B cell (primary cell): Measurements from ENCODE around the gene FREM2. TPM values are rescaled to one million over a fixed set of nuclear protein-coding genes. Genes with fewer than 3 reads are reported as not detected.

Experiments
- ATAC-seq: fragments of 200-7000 bp; cut with Tn5 transposase; one replicate; pipeline ENCODE4 v1.10.0; 2021; ENCODE audit warnings: low read depth, mild to moderate bottlenecking, moderate number of reproducible peaks, moderate library complexity
- CTCF ChIA-PET: fragments of 350-600 bp; sonication (Branson Sonifier 250); formaldehyde crosslinking; loops from one replicate; lab custom pipeline; 2021; ENCODE audit warnings: antibody characterized with exemption, inconsistent platforms; lab: Charles Lee
- POLR2A ChIA-PET: fragments of 350-600 bp; sonication (Branson Sonifier 250); formaldehyde crosslinking; loops from one replicate; lab custom pipeline; 2021; ENCODE audit warnings: antibody characterized with exemption; lab: Charles Lee
- DNase-seq: peaks from one replicate; pipeline ENCODE4 v3.0.0; 2013
- H2AFZ ChIP-seq: 2 replicates; pipeline ENCODE4 v1.6.1; 2012; ENCODE audit warnings: mild to moderate bottlenecking, low read depth, low read length; ENCODE audit not compliant: insufficient read depth, poor library complexity, severe bottlenecking
- H3K27ac ChIP-seq, 2 donors: 1 replicate in 1 of 2; 2 replicates in 1 of 2; pipeline ENCODE4 v1.5.1; 2012 to 2013; ENCODE audit warnings: low read length in 2 of 2, mild to moderate bottlenecking in 2 of 2, moderate library complexity in 1 of 2
- H3K27me3 ChIP-seq, 4 experiments: fragments of 200-600 bp in 1 of 4; sonication (generic) in 1 of 4; replicated peaks in 1 of 4; 1 replicate in 2 of 4; 2 replicates in 2 of 4; pipeline versions ENCODE4 v1.6.1 to v1.7.0; 2013 to 2016; ENCODE audit warnings: low read length in 3 of 4, mild to moderate bottlenecking in 2 of 4, mixed read lengths in 1 of 4, moderate library complexity in 1 of 4; ENCODE audit not compliant: insufficient read depth in 4 of 4, control insufficient read depth in 3 of 4; ENCODE audit errors: control extremely low read depth in 1 of 4
- H3K36me3 ChIP-seq, 2 experiments: replicated peaks in 1 of 2; 1 replicate in 1 of 2; 2 replicates in 1 of 2; pipeline versions ENCODE4 v1.6.1 to v1.7.1; 2013; ENCODE audit warnings: low read length in 1 of 2; ENCODE audit not compliant: insufficient read depth in 2 of 2, control insufficient read depth in 1 of 2; ENCODE audit errors: control extremely low read depth in 1 of 2, extremely low read depth in 1 of 2
- H3K4me1 ChIP-seq, 2 donors: fragments of 200-600 bp in 1 of 2; sonication (generic) in 1 of 2; 1 replicate in 1 of 2; 2 replicates in 1 of 2; pipeline versions ENCODE4 v1.5.1 to v1.6.1; 2013 to 2017; ENCODE audit warnings: low read length in 2 of 2; ENCODE audit not compliant: control insufficient read depth in 2 of 2, insufficient read depth in 2 of 2
- H3K4me2 ChIP-seq: replicated peaks from 2 replicates; pipeline ENCODE3; 2012; ENCODE audit warnings: mild to moderate bottlenecking, low read depth, low read length; ENCODE audit not compliant: poor library complexity, severe bottlenecking
- H3K4me3 ChIP-seq, 5 experiments: fragments of 200-600 bp in 1 of 5; sonication (generic) in 1 of 5; 1 replicate in 3 of 5; 2 replicates in 2 of 5; pipeline versions ENCODE4 v1.5.1 to v1.7.0; 2011 to 2016; ENCODE audit warnings: low read length in 4 of 5, mild to moderate bottlenecking in 4 of 5, low read depth in 2 of 5, control low read depth in 1 of 5, moderate library complexity in 1 of 5; ENCODE audit not compliant: insufficient read depth in 1 of 5; ENCODE audit errors: control extremely low read depth in 1 of 5, extremely low read depth in 1 of 5
- H3K79me2 ChIP-seq: fragments of 200-600 bp; sonication (generic); one replicate; pipeline ENCODE4 v1.6.0; 2016; ENCODE audit warnings: low read length; ENCODE audit not compliant: control insufficient read depth, insufficient read depth
- H3K9ac ChIP-seq: fragments of 200-600 bp; sonication (generic); 2 replicates; pipeline ENCODE4 v1.6.1; 2017; ENCODE audit warnings: mild to moderate bottlenecking, low read length, moderate library complexity
- H3K9me3 ChIP-seq, 3 donors: one replicate each; pipeline versions ENCODE4 v1.6.1 to v1.7.1; 2013; ENCODE audit warnings: low read length in 2 of 3; ENCODE audit not compliant: control insufficient read depth in 2 of 3, insufficient read depth in 1 of 3; ENCODE audit errors: control extremely low read depth in 1 of 3
- H4K20me1 ChIP-seq: 2 replicates; pipeline ENCODE4 v1.6.0; 2012; ENCODE audit warnings: mild to moderate bottlenecking, low read length; ENCODE audit not compliant: insufficient read depth, control insufficient read depth, poor library complexity, severe bottlenecking
- H3K27ac Mint-ChIP-seq: one replicate; pipeline ENCODE4 v1.8.0; 2021; ENCODE audit warnings: mixed read lengths
- H3K27me3 Mint-ChIP-seq: one replicate; pipeline ENCODE4 v1.8.0; 2021; ENCODE audit warnings: mixed read lengths
- H3K4me1 Mint-ChIP-seq: one replicate; pipeline ENCODE4 v1.8.0; 2021; ENCODE audit warnings: mixed read lengths
- H3K4me3 Mint-ChIP-seq: one replicate; pipeline ENCODE4 v1.8.0; 2021; ENCODE audit warnings: mixed read lengths
- H3K9me3 Mint-ChIP-seq: one replicate; pipeline ENCODE4 v1.8.0; 2022; ENCODE audit warnings: mixed read lengths; ENCODE audit not compliant: insufficient read depth
- EZH2 ChIP-seq: IDR thresholded peaks from 2 replicates; pipeline ENCODE4 v1.6.1; 2012; ENCODE audit warnings: borderline replicate concordance, low read depth, mild to moderate bottlenecking, moderate library complexity, low read length; ENCODE audit not compliant: insufficient read depth, poor library complexity, severe bottlenecking
- WGBS: methylation state at CpG from one replicate; pipeline ENCODE4 v1.1.5; 2013; ENCODE audit warnings: missing lambda C conversion rate; ENCODE audit not compliant: insufficient coverage; 5-methylcytosine and 5-hydroxymethylcytosine counted together
- intact Hi-C: fragments of 100-400 bp; cut with micrococcal nuclease; formaldehyde crosslinking; loops from one replicate; pipeline ENCODE4 v1.10.0; 2022
- polyA plus RNA-seq: library from polyadenylated mRNA; depleted of rRNA; stranded (reverse); fragments of >200 nt; gene quantifications from 2 replicates; pipeline ENCODE4 v1.2.3, GENCODE V29; 2012
- total RNA-seq, 2 donors: library from RNA; stranded (reverse); fragments of 120-200 nt in 1 of 2; gene quantifications; 1 replicate in 1 of 2; 2 replicates in 1 of 2; pipeline versions ENCODE4 v1.2.3 to v1.2.4, GENCODE V29; 2013 to 2022
- TF ChIP-seq, protein P1 (sequence below): fragments of 200-600 bp; IDR thresholded peaks from one replicate; pipeline ENCODE4 v1.8.0; 2022; ENCODE audit warnings: antibody characterized with exemption, mild to moderate bottlenecking

Gene FREM2
- total and polyA plus RNA-seq, 2 donors (not counting 1 experiment from before 2014, with no cell fraction given): not detected

DNA sequence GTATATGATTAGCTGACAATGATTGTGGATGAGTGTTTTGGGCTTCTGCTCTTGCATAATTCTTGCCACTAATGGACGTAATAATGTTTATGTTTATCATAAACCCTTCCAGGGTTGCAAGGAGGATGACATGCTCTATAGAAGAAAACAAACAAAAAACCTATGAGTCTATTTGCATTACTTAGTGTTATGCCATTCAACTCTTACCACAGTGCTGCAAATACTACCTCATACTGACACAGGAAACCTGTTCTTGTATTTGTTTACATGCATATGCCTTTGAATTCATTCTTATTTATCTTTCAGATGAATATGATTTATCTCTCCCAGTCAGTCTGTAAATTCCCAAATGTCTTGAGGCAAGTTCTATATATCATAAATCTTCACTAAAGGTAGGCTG is 39.6 kb upstream of the FREM2 start:
- CTCF ChIA-PET: no interaction called here
- POLR2A ChIA-PET: no interaction called here

DNA sequence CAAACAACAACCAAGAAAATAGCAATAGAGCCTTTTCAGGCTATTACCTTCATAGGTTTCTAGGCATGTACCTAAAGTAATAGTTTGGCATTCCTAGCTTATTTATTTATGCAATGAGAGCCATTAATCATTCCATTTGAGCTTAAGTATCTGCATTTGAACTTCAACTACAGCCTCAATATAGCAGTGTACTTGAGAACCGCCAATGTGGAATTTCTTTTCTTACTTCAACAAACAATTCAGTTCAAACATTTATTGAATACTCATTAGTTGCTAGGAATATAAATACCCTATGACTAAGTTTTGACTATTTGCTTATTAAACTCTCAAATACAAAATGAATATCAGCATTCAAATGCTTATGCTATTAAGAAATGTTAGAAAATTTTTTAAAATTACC is 38.0 kb upstream of the FREM2 start:
- H3K9me3 ChIP-seq: no peaks in the 10 kb centered on the region
- Mint-ChIP-seq H3K4me1 (no peaks in the 10 kb centered on the region), H3K4me3 (no peak overlapping the region), H3K9me3 (no peaks in the 10 kb centered on the region), H3K27me3 (peaks cover 5% of the 10 kb centered on the region), H3K27ac (no peak overlapping the region)
- no peak overlapping the region for H3K4me2 ChIP-seq
- H2AFZ ChIP-seq: no peak overlapping the region
- H3K4me1 ChIP-seq: no peaks in the 10 kb centered on the region
- no CpG with 5 or more reads among the region's 1 CpG for WGBS
- TF ChIP-seq, protein P1, sequence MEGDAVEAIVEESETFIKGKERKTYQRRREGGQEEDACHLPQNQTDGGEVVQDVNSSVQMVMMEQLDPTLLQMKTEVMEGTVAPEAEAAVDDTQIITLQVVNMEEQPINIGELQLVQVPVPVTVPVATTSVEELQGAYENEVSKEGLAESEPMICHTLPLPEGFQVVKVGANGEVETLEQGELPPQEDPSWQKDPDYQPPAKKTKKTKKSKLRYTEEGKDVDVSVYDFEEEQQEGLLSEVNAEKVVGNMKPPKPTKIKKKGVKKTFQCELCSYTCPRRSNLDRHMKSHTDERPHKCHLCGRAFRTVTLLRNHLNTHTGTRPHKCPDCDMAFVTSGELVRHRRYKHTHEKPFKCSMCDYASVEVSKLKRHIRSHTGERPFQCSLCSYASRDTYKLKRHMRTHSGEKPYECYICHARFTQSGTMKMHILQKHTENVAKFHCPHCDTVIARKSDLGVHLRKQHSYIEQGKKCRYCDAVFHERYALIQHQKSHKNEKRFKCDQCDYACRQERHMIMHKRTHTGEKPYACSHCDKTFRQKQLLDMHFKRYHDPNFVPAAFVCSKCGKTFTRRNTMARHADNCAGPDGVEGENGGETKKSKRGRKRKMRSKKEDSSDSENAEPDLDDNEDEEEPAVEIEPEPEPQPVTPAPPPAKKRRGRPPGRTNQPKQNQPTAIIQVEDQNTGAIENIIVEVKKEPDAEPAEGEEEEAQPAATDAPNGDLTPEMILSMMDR: no peak
- no peak for TF ChIP-seq EZH2
- H3K79me2 ChIP-seq: no peaks in the 10 kb centered on the region
- no peak overlapping the region for H3K9ac ChIP-seq
- H3K27ac ChIP-seq: no peak overlapping the region
- no peaks in the 10 kb centered on the region for H4K20me1 ChIP-seq
- ChIA-PET POLR2A (no interaction called here), CTCF (no interaction called here)
- DNase-seq (no peak), ATAC-seq (no peak)
- intact Hi-C loops: no loop called here
- H3K4me3 ChIP-seq: no peak overlapping the region
- H3K27me3 ChIP-seq: no peaks in the 10 kb centered on the region
- H3K36me3 ChIP-seq: no peaks in the 10 kb centered on the region

More for the DNA sequence above, 39.6 kb upstream of the FREM2 start:
- no peaks in the 10 kb centered on the region for H3K9me3 ChIP-seq
- no peaks in the 10 kb centered on the region for H3K79me2 ChIP-seq
- no peak overlapping the region for H3K4me3 ChIP-seq
- ATAC-seq (no peak), DNase-seq (no peak)
- H2AFZ ChIP-seq: no peak overlapping the region
- no peak overlapping the region for H3K9ac ChIP-seq
- Mint-ChIP-seq H3K4me1 (no peaks in the 10 kb centered on the region), H3K9me3 (no peaks in the 10 kb centered on the region), H3K27me3 (peaks cover 5% of the 10 kb centered on the region), H3K27ac (no peak overlapping the region), H3K4me3 (no peak overlapping the region)
- WGBS: no CpG with 5 or more reads among the region's 1 CpG
- H3K27ac ChIP-seq: no peak overlapping the region
- intact Hi-C loops: no loop called here
- no peak overlapping the region for H3K4me2 ChIP-seq
- H3K36me3 ChIP-seq: no peaks in the 10 kb centered on the region
- no peak for TF ChIP-seq EZH2
- TF ChIP-seq, protein P1: no peak
- no peaks in the 10 kb centered on the region for H3K27me3 ChIP-seq
- no peaks in the 10 kb centered on the region for H4K20me1 ChIP-seq
- no peaks in the 10 kb centered on the region for H3K4me1 ChIP-seq
